HepG2 (cell line): ENCODE data around the gene P2RX6. TPM values are rescaled to one million over a fixed set of nuclear protein-coding genes. Genes with fewer than 3 reads are reported as not detected.
"Not testable (repeated sequence)": the region's sequence is repeated elsewhere in the genome, so short reads cannot be mapped to it uniquely, and the experiment has no call there.

Source experiments
- ATAC-seq: fragments of 200-7000 bp; cut with Tn5 transposase; 3 replicates; pipeline ENCODE4 v1.9.1; 2020; ENCODE audit warnings: mild to moderate bottlenecking, moderate library complexity
- BruUV-seq: library from RNA; stranded (reverse); fragments of 400-500 nt; replicated peaks from 2 replicates; lab custom pipeline; 2021; lab: Mats Ljungman, UMichigan
- CTCF ChIA-PET: fragments of 300-600 bp; formaldehyde crosslinking; extraction: SDS; loops from one replicate; lab custom pipeline; 2021; ENCODE audit warnings: low total read pairs, inconsistent platforms, low intra/inter-chr PET ratio; lab: Yijun Ruan, JAX
- POLR2A ChIA-PET: fragments of 350-600 bp; sonication (Branson Sonifier 250); formaldehyde crosslinking; loops from one replicate; lab custom pipeline; 2020; ENCODE audit warnings: antibody characterized with exemption, inconsistent platforms; lab: Yijun Ruan, JAX
- DNase-seq: peaks from one replicate; pipeline ENCODE4 v3.0.0-alpha.2; 2015; ENCODE audit warnings: low spot score
- FAIRE-seq: peaks from 3 replicates; lab custom pipeline; 2011; peaks lifted over from hg19 to GRCh38; lab: Jason Lieb, UNC
- H2AFZ ChIP-seq: one replicate; pipeline ENCODE4 v1.6.1; 2011; ENCODE audit warnings: low read length, inconsistent platforms
- H3K27ac ChIP-seq: fragments of 300-600 bp; 3 replicates; pipeline ENCODE4 v1.8.0; 2011; ENCODE audit warnings: mixed run types, mild to moderate bottlenecking, mixed read lengths, low read length, inconsistent platforms; ENCODE audit not compliant: insufficient read depth; ENCODE audit errors: extremely low read length
- H3K27me3 ChIP-seq, 2 experiments: fragments of 200-600 bp in 1 of 2; 2 replicates in 1 of 2; 3 replicates in 1 of 2; pipeline versions ENCODE4 v1.6.0 to v1.8.0; 2011; ENCODE audit warnings: low read length in 2 of 2, mild to moderate bottlenecking in 2 of 2, moderate library complexity in 2 of 2, inconsistent platforms in 1 of 2; ENCODE audit not compliant: insufficient read depth in 2 of 2, control insufficient read depth in 1 of 2
- H3K36me3 ChIP-seq, 2 experiments: fragments of 200-600 bp in 1 of 2; replicated peaks in 1 of 2; 2 replicates in 1 of 2; 3 replicates in 1 of 2; pipeline versions ENCODE4 v1.5.1 to v1.8.0; 2011; ENCODE audit warnings: low read length in 2 of 2, inconsistent platforms in 1 of 2; ENCODE audit not compliant: insufficient read depth in 2 of 2, control insufficient read depth in 1 of 2
- H3K4me1 ChIP-seq: 2 replicates; pipeline ENCODE4 v1.5.1; 2012; ENCODE audit warnings: low read length, inconsistent platforms; ENCODE audit not compliant: insufficient read depth
- H3K4me2 ChIP-seq: 2 replicates; pipeline ENCODE4 v1.6.0; 2011; ENCODE audit warnings: low read depth, low read length, inconsistent platforms
- H3K4me3 ChIP-seq, 3 experiments: fragments of 200-600 bp in 1 of 3; sonication (generic), shearing (Covaris generic) in 1 of 3; replicated peaks in 1 of 3; 2 replicates each; pipeline ENCODE4 v1.5.1; 2011 to 2016; ENCODE audit warnings: low read length in 3 of 3, inconsistent platforms in 2 of 3, low read depth in 2 of 3, mild to moderate bottlenecking in 2 of 3, control low read depth in 1 of 3, mixed read lengths in 1 of 3; ENCODE audit not compliant: insufficient read depth in 1 of 3
- H3K79me2 ChIP-seq: one replicate; pipeline ENCODE4 v1.6.1; 2011; ENCODE audit warnings: low read length, inconsistent platforms; ENCODE audit not compliant: insufficient read depth
- H3K9ac ChIP-seq: 2 replicates; pipeline ENCODE4 v1.6.0; 2011; ENCODE audit warnings: mild to moderate bottlenecking, low read depth, low read length, inconsistent platforms; ENCODE audit not compliant: insufficient read depth
- H3K9me3 ChIP-seq: 2 replicates; pipeline ENCODE4 v1.5.1; 2012; ENCODE audit warnings: mild to moderate bottlenecking, low read length
- H4K20me1 ChIP-seq: 2 replicates; pipeline ENCODE4 v1.6.0; 2011; ENCODE audit warnings: inconsistent platforms, mild to moderate bottlenecking, low read length, moderate library complexity; ENCODE audit not compliant: insufficient read depth
- ATF6 ChIP-seq: sonication (generic); formaldehyde crosslinking; conservative IDR thresholded peaks from 2 replicates; pipeline ENCODE4 v1.4.0; 2020; ENCODE audit warnings: missing genetic modification reagents
- IKZF4 ChIP-seq: sonication (generic); formaldehyde crosslinking; IDR thresholded peaks from 2 replicates; pipeline ENCODE4 v1.5.1; 2020; ENCODE audit warnings: borderline replicate concordance, mild to moderate bottlenecking, low read depth, missing genetic modification reagents; ENCODE audit errors: not compliant biosample characterization
- KMT2A ChIP-seq: sonication (generic); formaldehyde crosslinking; IDR thresholded peaks from 2 replicates; pipeline ENCODE4 v1.4.0; 2020; ENCODE audit warnings: missing genetic modification reagents
- PRMT3 ChIP-seq: sonication (generic); formaldehyde crosslinking; IDR thresholded peaks from 2 replicates; pipeline ENCODE4 v1.8.1; 2022; ENCODE audit warnings: low read depth, mild to moderate bottlenecking, moderate library complexity, missing genetic modification reagents, borderline replicate concordance
- SAFB2 ChIP-seq: sonication (generic); formaldehyde crosslinking; IDR thresholded peaks from 2 replicates; pipeline ENCODE4 v1.5.1; 2020; ENCODE audit warnings: missing genetic modification reagents, low read depth, mild to moderate bottlenecking, borderline replicate concordance
- SMC3 ChIP-seq: IDR thresholded peaks from 2 replicates; pipeline ENCODE4 v1.6.1; 2011; ENCODE audit warnings: low read length, improper control_type of control experiment
- TEAD3 ChIP-seq: optimal IDR thresholded peaks from 2 replicates; pipeline ENCODE3; 2016; ENCODE audit warnings: borderline replicate concordance
- TRIM22 ChIP-seq: fragments of 450-650 bp; IDR thresholded peaks from 2 replicates; pipeline ENCODE4 v1.6.1; 2017
- ZBTB8A ChIP-seq: sonication (generic); formaldehyde crosslinking; IDR thresholded peaks from 2 replicates; pipeline ENCODE4 v1.4.0; 2020; ENCODE audit warnings: mild to moderate bottlenecking, low read depth, missing genetic modification reagents, borderline replicate concordance
- ZNF232 ChIP-seq: sonication (generic); formaldehyde crosslinking; IDR thresholded peaks from 2 replicates; pipeline ENCODE4 v1.4.0; 2020; ENCODE audit warnings: missing genetic modification reagents, borderline replicate concordance
- ZNF33A ChIP-seq: sonication (generic); formaldehyde crosslinking; IDR thresholded peaks from 2 replicates; pipeline ENCODE4 v1.5.1; 2020; ENCODE audit warnings: missing genetic modification reagents, mild to moderate bottlenecking, moderate library complexity, borderline replicate concordance
- WGBS: methylation state at CpG from one replicate; pipeline ENCODE4 v1.1.6; 2017; ENCODE audit warnings: low lambda C conversion rate; 5-methylcytosine and 5-hydroxymethylcytosine counted together
- in situ Hi-C: cut with HindIII; loops from 2 replicates; pipeline ENCODE4 v1.10.0; 2017; ENCODE audit warnings: low pct_unique_long_range_greater_than_20kb; ENCODE audit not compliant: extremely low pct_ligation_motif_present
- intact Hi-C: fragments of 100-400 bp; cut with micrococcal nuclease; formaldehyde crosslinking; loops from one replicate; pipeline ENCODE4 v1.10.0; 2022; ENCODE audit not compliant: unreplicated experiment
- polyA plus RNA-seq, 8 experiments: library from polyadenylated mRNA; depleted of rRNA in 3 of 8; stranded (reverse) in 7 of 8; unstranded in 1 of 8; fragments of >200 nt; fragmentation: Illumina TruSeq in 4 of 8; extraction: Trizol in 4 of 8; gene quantifications; 2 replicates each; pipeline versions ENCODE4 v1.2.1 to v1.2.3, GENCODE V29; 2011 to 2016; ENCODE audit warnings: low read depth in 4 of 8, missing spikeins in 1 of 8, mixed read lengths in 1 of 8; ENCODE audit not compliant: insufficient read depth in 1 of 8
- total RNA-seq, 5 experiments: library from RNA; depleted of rRNA; stranded (reverse); fragments of >200 nt; fragmentation: Illumina TruSeq; extraction: Trizol; gene quantifications; 2 replicates each; pipeline ENCODE4 v1.2.3, GENCODE V29; 2016; ENCODE audit warnings: low read depth in 1 of 5
- TF ChIP-seq, protein P1 (sequence below): IDR thresholded peaks from 2 replicates; pipeline ENCODE4 v1.6.1; 2016; ENCODE audit warnings: low read depth
- TF ChIP-seq, protein P2 (sequence below): sonication (generic); formaldehyde crosslinking; IDR thresholded peaks from 2 replicates; pipeline ENCODE4 v1.8.0; 2022; ENCODE audit warnings: low read depth, missing genetic modification reagents

Gene P2RX6
- total and polyA plus RNA-seq, 2 of the 13 experiments (the other 11 are each of a cell fraction or from before 2014, with no cell fraction given) = 0.04 to 0.12 TPM

- intact Hi-C loops = no loop called here
- ChIA-PET POLR2A (no interaction called here), CTCF (no interaction called here)
- H3K9me3 ChIP-seq = no peaks in the 10 kb centered on the region
- TF ChIP-seq, protein P1, sequence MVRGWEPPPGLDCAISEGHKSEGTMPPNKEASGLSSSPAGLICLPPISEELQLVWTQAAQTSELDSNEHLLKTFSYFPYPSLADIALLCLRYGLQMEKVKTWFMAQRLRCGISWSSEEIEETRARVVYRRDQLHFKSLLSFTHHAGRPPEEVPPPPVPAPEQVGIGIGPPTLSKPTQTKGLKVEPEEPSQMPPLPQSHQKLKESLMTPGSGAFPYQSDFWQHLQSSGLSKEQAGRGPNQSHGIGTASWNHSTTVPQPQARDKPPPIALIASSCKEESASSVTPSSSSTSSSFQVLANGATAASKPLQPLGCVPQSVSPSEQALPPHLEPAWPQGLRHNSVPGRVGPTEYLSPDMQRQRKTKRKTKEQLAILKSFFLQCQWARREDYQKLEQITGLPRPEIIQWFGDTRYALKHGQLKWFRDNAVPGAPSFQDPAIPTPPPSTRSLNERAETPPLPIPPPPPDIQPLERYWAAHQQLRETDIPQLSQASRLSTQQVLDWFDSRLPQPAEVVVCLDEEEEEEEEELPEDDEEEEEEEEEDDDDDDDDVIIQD = no peak
- no peak for TF ChIP-seq ATF6 (CRISPR knock-in tag)
- TF ChIP-seq ZBTB8A = no peak
- no peak for TF ChIP-seq ZNF232 (CRISPR knock-in tag)
- TF ChIP-seq PRMT3 (CRISPR knock-in tag) = no peak
- TF ChIP-seq TRIM22 = no peak
- TF ChIP-seq, protein P2, sequence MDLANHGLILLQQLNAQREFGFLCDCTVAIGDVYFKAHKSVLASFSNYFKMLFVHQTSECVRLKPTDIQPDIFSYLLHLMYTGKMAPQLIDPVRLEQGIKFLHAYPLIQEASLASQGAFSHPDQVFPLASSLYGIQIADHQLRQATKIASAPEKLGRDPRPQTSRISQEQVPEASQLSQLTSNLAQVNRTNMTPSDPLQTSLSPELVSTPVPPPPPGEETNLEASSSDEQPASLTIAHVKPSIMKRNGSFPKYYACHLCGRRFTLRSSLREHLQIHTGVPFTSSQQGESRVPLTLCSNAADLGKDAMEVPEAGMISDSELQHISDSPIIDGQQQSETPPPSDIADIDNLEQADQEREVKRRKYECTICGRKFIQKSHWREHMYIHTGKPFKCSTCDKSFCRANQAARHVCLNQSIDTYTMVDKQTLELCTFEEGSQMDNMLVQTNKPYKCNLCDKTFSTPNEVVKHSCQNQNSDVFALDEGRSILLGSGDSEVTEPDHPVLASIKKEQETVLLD = no peak
- TF ChIP-seq SMC3 = no peak
- no peak for TF ChIP-seq SAFB2
- no peak for TF ChIP-seq KMT2A (CRISPR knock-in tag)
- no peak for TF ChIP-seq IKZF4
- no peak for TF ChIP-seq ZNF33A (CRISPR knock-in tag)
- no peak for TF ChIP-seq TEAD3 (CRISPR knock-in tag)
- H4K20me1 ChIP-seq = no peaks in the 10 kb centered on the region
- no peak for DNase-seq
- H3K4me3 ChIP-seq = no peak overlapping the region
- no peaks in the 10 kb centered on the region for H3K4me1 ChIP-seq
- WGBS = 57% methylated on average over 7 of the region's 7 CpGs
- peaks cover 6 to 54% of the 10 kb centered on the region in 2 experiments; a peak in 4 of 5 replicates for H3K27me3 ChIP-seq
- H3K9ac ChIP-seq = no peak overlapping the region
- no peak overlapping the region for H2AFZ ChIP-seq
- H3K4me2 ChIP-seq = no peak overlapping the region
- ATAC-seq = no peak
- H3K79me2 ChIP-seq = no peaks in the 10 kb centered on the region
- BruUV-seq = no TSS peak
- H3K27ac ChIP-seq = no peak overlapping the region
- no peaks in the 10 kb centered on the region for H3K36me3 ChIP-seq
- in situ Hi-C loops = no loop called here
- FAIRE-seq = no peak
Measured at GRCh38 chr22:21055880-21056319, 40.9 kb downstream of the P2RX6 start.

DNA sequence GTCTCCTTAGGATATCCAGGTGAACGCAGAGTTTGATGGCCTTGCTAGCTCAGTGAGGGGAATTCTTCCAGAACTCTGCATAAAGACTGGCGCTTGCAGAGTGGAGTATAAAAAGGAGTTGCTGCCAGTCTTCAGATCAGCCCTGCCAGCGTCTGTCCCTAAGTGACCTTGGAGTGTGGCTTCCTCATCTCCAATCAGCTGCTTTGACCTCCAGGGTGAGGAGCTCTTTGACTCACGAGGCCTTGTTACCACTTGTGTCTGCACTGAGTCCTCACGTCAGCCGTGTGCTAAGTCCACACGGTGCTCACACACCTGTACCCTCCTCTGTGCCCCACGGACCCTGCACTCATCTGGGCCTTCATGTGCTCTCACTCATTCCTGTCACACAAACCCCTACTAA, 45.4 kb downstream of the P2RX6 start:
- POLR2A ChIA-PET, H3K36me3 ChIP-seq, H3K27ac ChIP-seq, CTCF ChIA-PET, intact Hi-C loops, H3K9ac ChIP-seq, H3K79me2 ChIP-seq, in situ Hi-C loops, ATAC-seq, FAIRE-seq, H3K9me3 ChIP-seq, BruUV-seq, H4K20me1 ChIP-seq, DNase-seq, H3K4me3 ChIP-seq, H2AFZ ChIP-seq, H3K4me2 ChIP-seq, H3K4me1 ChIP-seq: not testable (repeated sequence)
- 32% methylated on average over 4 of the region's 8 CpGs for WGBS
- H3K27me3 ChIP-seq = peaks cover 1 to 17% of the 10 kb centered on the region in 2 experiments; a peak in 3 of 5 replicates
